ENCODE data around the gene EFR3B. TPM values are rescaled to one million over a fixed set of nuclear protein-coding genes. Genes with fewer than 3 reads are reported as not detected.

EFR3B gene
- total RNA-seq, 1 experiment from 2014 or later = 8.9 TPM

GRCh38 chr2:25112113-25112512 is 70.2 kb downstream of the EFR3B start:
- ChIA-PET CTCF (interaction anchor here (0.8 kb wide), 1 partner anchor 17 kb away, joined by 4 read pairs; no protein-coding TSS in a partner anchor), POLR2A (no interaction called here)
- Mint-ChIP-seq H3K27me3 (ENCODE audit: low read depth) (no peaks in the 10 kb centered on the region), H3K4me1 (peaks cover 22% of the 10 kb centered on the region), H3K4me3 (no peak overlapping the region), H3K36me3 (no peaks in the 10 kb centered on the region), H3K27ac (no peak overlapping the region), H3K9me3 (no peaks in the 10 kb centered on the region)
- ATAC-seq = no peak
- no peak for DNase-seq (ENCODE audit: low spot score)
- TF ChIP-seq ZNF423 (CRISPR knock-in tag; IDR thresholded peaks at IDR 0.05) = no peak
- TF ChIP-seq IRF1 (CRISPR knock-in tag; IDR thresholded peaks at IDR 0.05) = no peak
- TF ChIP-seq GTF2I (CRISPR knock-in tag; conservative IDR thresholded peaks at IDR 0.05) = no peak
- no peak for TF ChIP-seq RELA (CRISPR knock-in tag; IDR thresholded peaks at IDR 0.05; ENCODE audit: borderline replicate concordance)
- no peak for TF ChIP-seq ARID4B (CRISPR knock-in tag; IDR thresholded peaks at IDR 0.05; ENCODE audit: borderline replicate concordance)
- no peak for TF ChIP-seq ZNF532 (CRISPR knock-in tag; IDR thresholded peaks at IDR 0.05; ENCODE audit: borderline replicate concordance)

GRCh38 chr2:25115249-25115883 is 73.5 kb downstream of the EFR3B start:
- H3K27ac Mint-ChIP-seq = no peak overlapping the region
- DNase-seq (ENCODE audit: low spot score) (no peak), ATAC-seq (no peak)
- H3K4me3 Mint-ChIP-seq = no peak overlapping the region
- H3K36me3 Mint-ChIP-seq = no peaks in the 10 kb centered on the region
- peaks cover 9% of the 10 kb centered on the region for H3K4me1 Mint-ChIP-seq
- H3K9me3 Mint-ChIP-seq = no peaks in the 10 kb centered on the region
- ChIA-PET POLR2A (no interaction called here), CTCF (interaction anchor here (1.2 to 1.6 kb wide), 2 partner anchors 14 to 74 kb away, joined by 4 to 9 read pairs; partner anchors contain the start of gene EFR3B)
- no peaks in the 10 kb centered on the region for H3K27me3 Mint-ChIP-seq (ENCODE audit: low read depth)
- TF ChIP-seq ETV6 (CRISPR knock-in tag; IDR thresholded peaks at IDR 0.05) (no peak), ZNF317 (CRISPR knock-in tag; IDR thresholded peaks at IDR 0.05; ENCODE audit: borderline replicate concordance, low read depth) (no peak), RORB (CRISPR knock-in tag; IDR thresholded peaks at IDR 0.05) (no peak), NFATC4 (CRISPR knock-in tag; IDR thresholded peaks at IDR 0.05) (no peak), HMGA2 (CRISPR knock-in tag; IDR thresholded peaks at IDR 0.05) (no peak), ATF1 (CRISPR knock-in tag; IDR thresholded peaks at IDR 0.05) (no peak), MAX (CRISPR knock-in tag; IDR thresholded peaks at IDR 0.05) (no peak), ZMAT4 (CRISPR knock-in tag; IDR thresholded peaks at IDR 0.05) (no peak), SP1 (CRISPR knock-in tag; conservative IDR thresholded peaks at IDR 0.05) (no peak), GABPB1 (CRISPR knock-in tag; IDR thresholded peaks at IDR 0.05) (no peak), E2F4 (CRISPR knock-in tag; IDR thresholded peaks at IDR 0.05; ENCODE audit: borderline replicate concordance, low read depth) (no peak), ZSCAN18 (CRISPR knock-in tag; IDR thresholded peaks at IDR 0.05) (no peak)

Data from WTC11 (cell line).